Subcutaneous adipose tissue (tissue), 4 donors: Measurements from ENCODE around the gene AGBL1. TPM values are rescaled to one million over a fixed set of nuclear protein-coding genes. Genes with fewer than 3 reads are reported as not detected.

Experiments
- CTCF ChIP-seq: fragments of 450-650 bp; IDR thresholded peaks from one replicate; pipeline ENCODE4 v1.5.1; 2016; ENCODE audit warnings: low read depth, mild to moderate bottlenecking, control low read depth, antibody characterized with exemption, moderate library complexity
- total RNA-seq, 4 donors: library from RNA; depleted of rRNA; stranded (reverse); fragments of >200 nt; gene quantifications; one replicate each; pipeline ENCODE4 v1.1.0, GENCODE V29; 2016

AGBL1 gene
- total RNA-seq, 4 donors from 2014 or later, result not detected

GRCh38 chr15:86347245-86347644, 267.6 kb downstream of the AGBL1 start:
- no peak for TF ChIP-seq CTCF

GRCh38 chr15:86349565-86349964, 269.9 kb downstream of the AGBL1 start:
- TF ChIP-seq CTCF, result no peak

GRCh38 chr15:86353213-86353612, 273.5 kb downstream of the AGBL1 start:
- no peak for TF ChIP-seq CTCF

GRCh38 chr15:86355361-86355760, 275.7 kb downstream of the AGBL1 start:
- no peak for TF ChIP-seq CTCF

GRCh38 chr15:86355801-86356200, 276.1 kb downstream of the AGBL1 start:
- no peak for TF ChIP-seq CTCF

- no peak for TF ChIP-seq CTCF
Observed at GRCh38 chr15:86362555-86362954, 282.9 kb downstream of the AGBL1 start.

GRCh38 chr15:86373147-86373546, 293.5 kb downstream of the AGBL1 start:
- no peak for TF ChIP-seq CTCF
